ENCODE results near the gene SELP.

DNA sequence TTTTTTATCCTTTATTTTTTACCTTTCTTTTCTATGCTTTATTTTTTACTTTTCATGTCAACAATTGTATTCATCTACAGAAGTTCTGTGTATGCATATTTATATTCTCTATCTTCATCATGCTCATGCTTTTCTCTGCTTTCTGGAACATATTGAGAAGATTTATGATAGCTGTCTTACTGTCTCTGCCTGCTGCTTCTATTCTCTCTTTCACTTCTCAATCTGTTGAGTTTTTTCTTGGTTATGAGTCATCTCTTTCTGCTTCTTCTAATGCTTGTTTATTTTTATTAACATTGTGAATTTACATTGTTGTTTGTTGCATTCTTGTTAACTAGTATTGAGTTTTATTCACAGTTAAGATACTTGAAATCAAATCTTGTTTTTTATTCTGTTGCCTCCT lies 66.3 kb downstream of the SELP start:
- TF ChIP-seq POLR2A (IDR thresholded peaks at IDR 0.05), result no peak
- no peak for TF ChIP-seq CTCF (IDR thresholded peaks at IDR 0.05 in 4 of 5, conservative IDR thresholded peaks at IDR 0.05 in 1 of 5)
